Measurements from ENCODE around the gene CES2.

DNA sequence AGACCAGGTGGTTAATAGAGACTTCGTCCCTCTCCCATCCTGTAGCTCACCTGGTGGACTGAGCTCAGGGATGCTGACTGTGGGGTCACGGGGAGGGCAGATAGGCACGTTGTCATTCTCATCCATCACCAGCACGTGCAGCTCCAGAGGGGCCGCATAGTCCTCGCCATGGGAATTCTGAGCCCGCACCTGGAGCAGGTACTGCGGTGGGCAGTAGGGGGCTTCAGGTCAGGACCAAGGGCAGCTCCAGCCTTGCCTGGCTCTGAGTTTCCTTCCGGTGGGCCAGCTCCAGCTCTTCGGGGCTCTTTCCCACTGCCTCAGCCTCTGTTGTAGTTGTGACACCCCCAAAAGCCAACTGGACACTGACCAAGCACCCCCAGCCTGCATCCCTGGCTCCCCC lies 22.2 kb upstream of the CES2 start:
- TF ChIP-seq POLR2AphosphoS5 (IDR thresholded peaks at IDR 0.05; ENCODE audit: borderline replicate concordance, low read depth, low read length), result no peak
- no peak for TF ChIP-seq EZH2 (IDR thresholded peaks at IDR 0.05)

Data from SK-N-MC (cell line).